Measurements from ENCODE around the gene NOPCHAP1. TPM values are rescaled to one million over a fixed set of nuclear protein-coding genes. Genes with fewer than 3 reads are reported as not detected.

Gene NOPCHAP1
- total and polyA plus RNA-seq, 2 of the 8 experiments (the other 6 are each of a cell fraction or from before 2014, with no cell fraction given): 14.9 to 39.5 TPM

DNA sequence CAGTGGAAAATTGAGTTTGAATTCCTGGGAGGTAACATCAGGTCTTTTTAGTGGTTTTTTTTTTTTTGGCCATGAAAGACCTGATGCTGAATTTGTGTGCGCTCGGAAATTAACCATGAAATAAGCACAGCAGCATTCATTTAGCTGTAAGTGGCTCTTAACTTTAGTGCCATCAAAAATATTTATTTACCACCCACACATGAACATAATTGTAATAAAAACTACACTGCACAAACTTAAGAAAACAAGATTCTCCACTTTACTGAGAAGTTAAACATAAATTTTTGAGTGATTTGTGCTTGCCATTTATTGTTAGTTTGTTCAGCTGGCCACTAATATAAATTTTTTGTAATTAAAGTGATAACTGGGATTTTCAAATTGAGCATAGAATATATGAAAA, 30.4 kb upstream of the NOPCHAP1 start:
- H2BK15ac ChIP-seq (ENCODE audit: low read length): no peak overlapping the region
- H3K23ac ChIP-seq (ENCODE audit: insufficient read length): no peak overlapping the region
- no peaks in the 10 kb centered on the region for H4K20me1 ChIP-seq (replicated peaks in 1 of 2; ENCODE audit: control insufficient read depth in 1 of 2, insufficient read depth in 2 of 2, low read length in 2 of 2)
- no peak overlapping the region for H3K56ac ChIP-seq (replicated peaks; ENCODE audit: insufficient read length, low read depth, low read length)
- no peaks in the 10 kb centered on the region for H3K9me3 ChIP-seq (ENCODE audit: insufficient read depth in 2 of 2, low read depth in 1 of 2, low read length in 1 of 2)
- H2BK12ac ChIP-seq (ENCODE audit: low read depth, low read length): no peak overlapping the region
- H2AK5ac ChIP-seq (ENCODE audit: low read depth, low read length): no peak overlapping the region
- H3K4me2 ChIP-seq (ENCODE audit: insufficient read depth in 1 of 2, low read depth in 2 of 2, low read length in 2 of 2): no peak overlapping the region
- no peak overlapping the region for H3K4me3 ChIP-seq (ENCODE audit: extremely low read depth in 1 of 4, insufficient read depth in 2 of 4, low read depth in 3 of 4, low read length in 4 of 4)
- ChIA-PET CTCF (ENCODE audit: partially characterized antibody) (interaction anchor here (0.7 kb wide), 1 partner anchor 180 kb away, joined by 3 read pairs; no protein-coding TSS in a partner anchor), POLR2A (ENCODE audit: partially characterized antibody) (no interaction called here)
- H2BK20ac ChIP-seq (ENCODE audit: low read length): no peak overlapping the region
- no peaks in the 10 kb centered on the region for H3K79me2 ChIP-seq (ENCODE audit: control insufficient read depth in 1 of 2, insufficient read depth in 2 of 2, low read length in 2 of 2)
- H4K5ac ChIP-seq (ENCODE audit: insufficient read length, low read depth, low read length): no peak overlapping the region
- peaks cover 0 to 16% (median 10%) of the 10 kb centered on the region in 4 experiments; a peak in 6 of 7 replicates for H3K27me3 ChIP-seq (replicated peaks in 1 of 4; ENCODE audit: control insufficient read depth in 3 of 4, extremely low read depth in 1 of 4, insufficient read depth in 3 of 4, low read length in 3 of 4)
- DNase-seq (ENCODE audit: low read depth in 1 of 2, low spot score in 2 of 2) (no peak), FAIRE-seq (no peak)
- no peak overlapping the region for H3K4ac ChIP-seq (replicated peaks; ENCODE audit: insufficient read length, low read depth, low read length)
- no peak overlapping the region for H3K27ac ChIP-seq (ENCODE audit: low read depth, low read length)
- H4K91ac ChIP-seq (replicated peaks; ENCODE audit: insufficient read length, low read length): no peak overlapping the region
- H2BK5ac ChIP-seq (ENCODE audit: low read depth, low read length): no peak overlapping the region
- H3K79me1 ChIP-seq (ENCODE audit: low read depth, low read length): no peaks in the 10 kb centered on the region
- H3K4me1 ChIP-seq (replicated peaks in 1 of 4; ENCODE audit: control insufficient read depth in 3 of 4, insufficient read depth in 4 of 4, low read length in 3 of 4): 0 out of 7 replicates have a peak, but pooled peaks cover 0 to 2% (median 0%) of the 10 kb centered on the region in 4 experiments
- no peak overlapping the region for H4K8ac ChIP-seq (ENCODE audit: extremely low read depth, insufficient read depth, low read length)
- no peak overlapping the region for H2AFZ ChIP-seq (ENCODE audit: low read length)
- H3K36me3 ChIP-seq (ENCODE audit: control insufficient read depth in 2 of 4, insufficient read depth in 4 of 4, low read length in 3 of 4): no peaks in the 10 kb centered on the region
- H2BK120ac ChIP-seq (replicated peaks; ENCODE audit: low read depth, low read length): no peak overlapping the region
- H3K18ac ChIP-seq (ENCODE audit: extremely low read depth, low read length): no peak overlapping the region
- TF ChIP-seq RXRA (IDR thresholded peaks at IDR 0.05; ENCODE audit: insufficient read depth, low read depth, low read length): no peak
- TF ChIP-seq CBX8 (IDR thresholded peaks at IDR 0.05; ENCODE audit: borderline replicate concordance, low read depth, low read length): no peak
- no peak for TF ChIP-seq NRF1 (IDR thresholded peaks at IDR 0.05; ENCODE audit: low read depth, low read length)
- no peak for TF ChIP-seq NANOG (IDR thresholded peaks at IDR 0.05; ENCODE audit: insufficient read depth, low read depth, low read length, poor library complexity, severe bottlenecking)
- TF ChIP-seq TEAD4 (IDR thresholded peaks at IDR 0.05; ENCODE audit: low read depth, low read length): no peak
- H3K9ac ChIP-seq (replicated peaks in 1 of 4; ENCODE audit: extremely low read depth in 1 of 4, low read depth in 3 of 4, low read length in 3 of 4): no peak overlapping the region
- 76% methylated on average over 2 of the region's 2 CpGs; no CpG with 5 or more reads in 1 of the 2 experiments for WGBS, 2 experiments (ENCODE audit: extremely low coverage in 1 of 2, insufficient coverage in 1 of 2, insufficient read length in 1 of 2, insufficient replicate concordance in 2 of 2, low coverage in 1 of 2, low lambda C conversion rate in 2 of 2, missing lambda C conversion rate in 1 of 2)
- H3K14ac ChIP-seq (ENCODE audit: insufficient read length): no peak overlapping the region
- H3K23me2 ChIP-seq (ENCODE audit: low read depth, low read length): peaks cover 7% of the 10 kb centered on the region; the same call in 1 of the 2 replicates
